NCI-H146 treated with DMSO at 0.1 percent for 48 hours (cell line): ENCODE results near the gene TRAF7.

Experiments used
- DNase-seq: peaks from one replicate; lab custom pipeline; 2025; ENCODE audit not compliant: unreplicated experiment; lab: John Stamatoyannopoulos, UW

Gene TRAF7

DNA sequence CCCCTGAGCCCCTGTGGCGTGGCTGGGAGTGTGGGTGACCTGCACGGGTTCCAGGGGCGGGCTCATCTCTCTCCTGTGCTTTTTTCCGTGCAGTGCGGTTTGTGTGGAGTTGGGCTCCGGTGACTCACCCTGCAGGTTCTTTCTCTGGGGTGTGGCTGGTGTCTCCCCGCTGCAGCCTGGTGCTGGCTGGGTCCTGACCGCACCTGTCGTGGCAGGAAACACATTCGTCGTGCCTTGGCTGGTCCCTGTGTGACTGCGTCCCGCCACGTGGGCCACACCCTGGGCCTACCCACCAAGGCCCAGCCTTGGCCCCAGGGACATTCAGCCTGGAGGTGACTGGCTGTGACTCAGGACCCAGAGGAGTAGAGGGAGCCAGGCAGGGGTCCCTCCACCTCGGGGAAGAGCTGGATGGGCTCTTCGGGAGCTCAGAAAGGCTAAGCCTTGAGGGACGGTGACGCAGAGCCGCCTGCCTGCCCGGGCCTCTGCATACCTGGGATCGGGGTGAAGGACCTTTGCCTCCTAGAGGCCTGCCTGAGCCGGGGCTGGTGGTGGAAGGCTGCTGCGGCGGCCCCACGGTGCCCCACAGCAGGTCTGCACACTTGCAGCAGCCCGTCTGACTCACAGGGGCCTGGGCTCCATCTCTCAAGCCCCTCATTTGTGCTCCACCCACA, 7.8 kb downstream of the TRAF7 start:
- DNase-seq = no peak

GRCh38 chr16:2165861-2166260, 10.3 kb downstream of the TRAF7 start:
- no peak for DNase-seq

DNA sequence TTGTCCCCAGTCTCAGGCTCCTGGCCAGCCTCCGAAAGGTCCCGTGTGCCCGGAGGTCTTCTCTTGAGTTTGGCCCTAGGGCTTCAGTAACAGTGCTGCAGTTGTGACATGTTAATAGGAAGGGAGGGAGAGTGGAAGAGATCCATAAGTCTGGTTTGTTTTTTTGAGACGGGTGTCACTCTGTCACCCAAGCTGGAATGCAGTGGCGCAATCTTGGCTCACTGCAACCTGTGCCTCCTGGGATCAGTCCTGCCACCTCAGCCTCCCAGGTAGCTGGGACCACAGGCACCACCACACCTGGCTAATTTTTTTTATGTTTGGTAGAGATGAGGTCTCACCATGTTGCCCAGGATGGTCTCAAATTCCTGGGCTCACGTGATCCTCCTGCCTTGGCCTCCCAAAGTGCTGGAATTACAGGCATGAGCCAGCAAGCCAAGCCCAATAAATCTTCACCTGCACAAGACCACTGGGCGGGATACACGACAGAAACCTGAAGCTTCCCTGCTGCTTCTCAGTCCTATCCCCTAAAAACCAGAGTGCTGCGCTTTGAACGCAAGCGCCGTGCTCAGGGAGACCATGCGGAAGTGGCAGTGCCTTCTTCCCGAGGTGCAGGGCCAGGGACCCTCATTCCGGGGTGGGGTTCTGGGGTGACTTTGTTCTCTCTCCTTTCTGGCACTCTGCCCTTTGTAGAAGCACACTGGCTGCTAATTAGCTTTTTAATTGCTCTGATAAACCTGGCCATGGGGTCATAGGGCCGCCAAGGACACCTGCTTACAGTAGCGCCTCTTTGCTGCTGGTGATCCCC, 10.9 kb downstream of the TRAF7 start:
- no peak for DNase-seq

DNA sequence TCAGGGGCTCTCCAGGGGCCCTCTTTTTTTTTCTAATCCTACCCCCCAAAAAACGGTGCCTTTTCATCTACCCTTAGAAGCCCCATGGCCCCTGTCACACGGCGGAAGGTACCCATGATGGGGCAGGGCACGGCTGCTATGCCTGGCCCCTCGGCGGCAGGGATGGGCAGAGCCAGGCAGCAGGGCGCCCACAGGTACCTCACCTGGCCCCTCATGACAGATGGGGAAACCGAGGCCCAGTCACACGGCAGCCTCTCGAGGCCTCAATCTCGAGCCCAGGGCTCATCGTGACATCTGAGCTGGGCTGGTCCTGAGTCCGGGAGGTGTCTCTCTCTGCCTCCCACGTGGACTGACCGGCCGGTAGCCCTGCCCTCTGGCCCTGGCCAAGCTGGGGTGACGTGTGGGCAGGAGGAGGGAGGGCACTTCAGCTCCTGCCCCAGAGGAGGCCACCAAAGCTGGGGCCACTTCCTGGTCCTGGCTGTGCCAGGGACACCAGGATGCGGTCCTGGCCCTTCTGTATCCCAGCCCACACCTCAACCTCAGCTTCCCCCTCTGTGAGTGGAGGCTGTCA, 11.6 kb downstream of the TRAF7 start:
- DNase-seq = no peak

GRCh38 chr16:2170080-2170479, 14.5 kb downstream of the TRAF7 start:
- no peak for DNase-seq

DNA sequence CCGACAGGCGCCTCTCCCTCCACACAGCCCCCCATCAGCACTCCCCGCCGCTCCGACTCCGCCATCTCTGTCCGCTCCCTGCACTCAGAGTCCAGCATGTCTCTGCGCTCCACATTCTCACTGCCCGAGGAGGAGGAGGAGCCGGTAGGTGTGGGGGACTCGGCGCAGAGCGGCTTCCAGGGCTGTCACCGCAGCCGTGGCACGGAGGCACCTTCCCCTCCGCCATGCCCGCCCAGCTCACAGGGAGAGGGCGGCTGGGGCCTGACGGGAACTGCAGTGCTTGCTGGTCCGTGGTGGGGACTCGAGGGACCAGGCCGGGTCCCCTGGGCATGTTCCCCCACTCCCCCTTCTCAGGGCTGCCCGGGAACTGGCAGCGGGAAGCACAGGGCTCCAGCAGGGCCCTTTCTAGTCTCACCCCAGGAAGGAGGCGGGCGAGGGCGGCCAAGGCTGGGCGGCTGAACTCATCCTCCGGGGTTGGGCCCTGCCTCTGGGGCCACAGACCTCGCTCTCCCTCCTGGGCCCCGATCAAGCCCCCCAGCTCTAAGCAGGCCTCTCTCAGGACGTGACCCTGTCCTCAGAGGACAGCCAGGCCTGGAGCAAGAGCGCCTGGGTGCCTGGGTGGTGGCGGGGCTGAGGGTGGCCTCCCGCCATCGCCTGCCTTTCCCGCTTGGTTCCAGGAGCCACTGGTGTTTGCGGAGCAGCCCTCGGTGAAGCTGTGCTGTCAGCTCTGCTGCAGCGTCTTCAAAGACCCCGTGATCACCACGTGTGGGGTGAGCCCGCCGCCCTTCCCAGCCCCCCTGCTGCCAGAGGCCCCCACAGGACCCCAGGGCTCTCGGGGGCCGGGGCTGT, 15.2 kb downstream of the TRAF7 start:
- DNase-seq = no peak

- DNase-seq = no peak
Measured at GRCh38 chr16:2171601-2172178, 16.1 kb downstream of the TRAF7 start.

GRCh38 chr16:2172688-2173335, 17.2 kb downstream of the TRAF7 start:
- no peak for DNase-seq

DNA sequence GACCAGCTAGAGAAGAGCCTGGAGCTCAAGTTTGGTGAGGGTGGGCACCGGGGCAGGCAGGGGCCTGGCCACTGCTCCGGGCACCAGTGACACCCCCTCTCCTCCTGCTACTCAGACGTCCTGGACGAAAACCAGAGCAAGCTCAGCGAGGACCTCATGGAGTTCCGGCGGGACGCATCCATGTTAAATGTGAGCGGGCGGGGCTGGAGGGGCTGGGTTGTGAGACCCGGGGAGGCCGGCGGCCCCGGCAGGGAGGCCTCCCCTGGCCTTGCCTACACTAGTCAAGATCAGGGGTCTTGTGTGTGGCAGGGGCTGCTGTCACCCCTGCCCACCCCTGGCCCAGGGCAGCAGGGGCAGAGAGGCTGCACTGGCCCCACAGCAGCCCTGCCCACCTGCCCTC, 17.8 kb downstream of the TRAF7 start:
- no peak for DNase-seq

DNA sequence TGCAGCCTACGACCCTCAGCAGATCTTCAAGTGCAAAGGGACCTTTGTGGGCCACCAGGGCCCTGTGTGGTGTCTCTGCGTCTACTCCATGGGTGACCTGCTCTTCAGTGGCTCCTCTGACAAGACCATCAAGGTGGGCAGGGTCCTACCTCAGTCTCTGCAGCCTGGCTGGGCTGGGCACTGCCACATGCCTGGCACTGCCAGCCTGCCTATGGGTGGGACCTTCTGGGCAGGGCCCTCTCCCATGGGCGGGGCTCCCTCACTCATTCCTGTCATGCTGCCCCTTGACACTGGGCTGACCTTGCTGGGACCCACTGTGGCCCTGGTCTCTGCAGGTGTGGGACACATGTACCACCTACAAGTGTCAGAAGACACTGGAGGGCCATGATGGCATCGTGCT, 18.3 kb downstream of the TRAF7 start:
- DNase-seq = no peak

DNA sequence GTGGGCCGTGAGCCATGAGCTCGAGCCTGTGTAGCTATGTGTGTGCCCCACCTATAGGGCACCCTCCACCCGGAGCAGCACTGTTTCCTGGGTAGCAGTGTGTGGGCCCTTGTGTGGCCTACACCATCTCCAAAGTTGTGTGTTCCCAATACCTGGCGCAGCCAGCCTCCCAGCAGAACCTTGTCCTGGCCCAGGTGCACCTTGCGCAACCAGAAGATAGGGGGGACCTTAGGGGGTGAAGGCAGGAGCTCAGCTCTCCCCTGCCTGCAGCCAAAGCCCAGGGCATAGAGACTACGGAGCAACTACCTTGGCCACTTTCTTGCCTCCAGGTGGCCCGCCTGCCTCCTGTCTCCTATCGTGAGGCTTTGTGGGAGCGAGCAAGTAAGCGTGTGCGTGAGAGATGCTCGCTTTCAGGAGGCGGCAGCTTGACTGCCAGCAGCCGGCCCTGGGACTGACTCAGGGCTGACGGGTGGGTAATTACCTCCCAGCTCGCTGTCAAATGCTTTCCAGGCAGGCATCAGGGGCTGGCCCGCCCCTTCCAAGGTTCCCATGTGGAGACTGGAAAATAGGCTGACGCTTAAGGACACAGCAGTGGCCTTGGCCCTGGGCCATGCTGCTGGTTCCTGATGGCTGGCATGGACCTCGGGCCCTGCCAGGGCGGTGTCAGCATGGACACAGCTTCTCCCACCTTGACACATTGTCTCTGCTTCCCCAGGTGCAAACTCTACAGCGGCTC, 19.0 kb downstream of the TRAF7 start:
- DNase-seq = no peak

- no peak for DNase-seq
Measured at GRCh38 chr16:2175454-2175853, 19.9 kb downstream of the TRAF7 start.

- no peak for DNase-seq
Measured at GRCh38 chr16:2176047-2176446, 20.5 kb downstream of the TRAF7 start.

DNA sequence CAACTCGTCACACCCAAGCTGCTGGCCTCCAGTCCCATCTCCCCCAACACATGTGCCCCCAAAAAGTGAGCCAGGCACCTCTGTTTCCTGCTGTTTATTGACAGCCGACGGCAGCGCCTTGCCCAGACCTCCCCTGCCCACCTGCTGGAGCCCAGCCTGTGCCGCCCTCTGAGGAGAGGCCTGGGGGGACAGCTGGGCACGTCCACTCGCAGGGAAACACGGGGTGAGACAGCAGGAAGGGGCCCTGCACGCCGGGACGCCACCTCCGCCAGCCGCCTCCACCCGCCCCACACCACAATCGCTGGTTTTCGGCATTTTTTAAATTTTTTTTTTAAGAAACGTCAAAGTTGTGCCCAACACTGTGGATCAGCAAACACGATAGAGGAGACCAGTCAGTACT, 21.5 kb downstream of the TRAF7 start:
- DNase-seq = no peak

DNA sequence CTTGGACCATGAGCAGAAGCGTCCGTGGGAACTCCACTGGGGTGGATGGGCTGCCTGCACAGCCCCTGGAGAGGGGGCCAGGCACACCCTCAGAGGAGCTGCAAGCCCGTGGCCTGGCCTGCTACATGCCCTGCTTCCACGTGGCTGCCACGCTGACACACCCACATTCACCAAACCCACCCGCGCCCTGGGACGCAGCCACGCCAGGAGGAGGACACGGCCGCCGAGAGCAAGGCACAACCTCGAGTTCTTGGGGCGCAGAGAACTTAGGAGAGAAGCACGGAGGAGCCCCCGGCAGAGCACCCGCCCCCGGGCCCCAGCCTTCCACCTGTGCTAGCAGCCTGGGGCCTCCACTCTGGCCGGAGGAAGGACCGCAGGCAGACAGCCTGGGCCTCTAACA, 22.0 kb downstream of the TRAF7 start:
- no peak for DNase-seq

- DNase-seq = peak; percentile 19
Measured at GRCh38 chr16:2178321-2179106, 22.9 kb downstream of the TRAF7 start.

GRCh38 chr16:2179107-2179501, 23.5 kb downstream of the TRAF7 start:
- no peak for DNase-seq

GRCh38 chr16:2179576-2179975, 24.0 kb downstream of the TRAF7 start:
- no peak for DNase-seq

GRCh38 chr16:2180461-2180860, 24.9 kb downstream of the TRAF7 start:
- no peak for DNase-seq
